SK-N-SH (cell line): ENCODE results near the gene JPH3. TPM values are rescaled to one million over a fixed set of nuclear protein-coding genes. Genes with fewer than 3 reads are reported as not detected.

Experiments used
- CTCF ChIA-PET: fragments of 300-600, 350-600 bp; formaldehyde crosslinking; extraction: SDS; loops from one replicate; lab custom pipeline; 2021; lab: Yijun Ruan, JAX
- POLR2A ChIA-PET: fragments of 350-600 bp; sonication (Branson Sonifier 250); formaldehyde crosslinking; extraction: SDS; loops from one replicate; lab custom pipeline; 2020; ENCODE audit warnings: antibody characterized with exemption, inconsistent platforms; lab: Yijun Ruan, JAX
- DNase-seq: peaks from one replicate; pipeline ENCODE4 v3.0.0; 2012
- H2AFZ ChIP-seq: fragments of 200-600 bp; sonication (generic); 2 replicates; pipeline ENCODE4 v1.8.1; 2016; ENCODE audit warnings: antibody characterized with exemption, mild to moderate bottlenecking, low read depth
- H3F3A ChIP-seq: fragments of 200-600 bp; sonication (generic); replicated peaks from 2 replicates; pipeline ENCODE3; 2016; ENCODE audit warnings: antibody characterized with exemption, mild to moderate bottlenecking; ENCODE audit not compliant: insufficient read depth
- H3K27ac ChIP-seq, 2 experiments: fragments of 200-500 bp in 1 of 2; fragments of 200-600 bp in 1 of 2; sonication (Bioruptor generic) in 1 of 2; sonication (generic), shearing (Covaris generic) in 1 of 2; 2 replicates each; pipeline versions ENCODE4 v1.5.1 to v1.6.1; 2014 to 2016; ENCODE audit warnings: low read depth in 2 of 2, inconsistent platforms in 1 of 2, low read length in 1 of 2, mild to moderate bottlenecking in 1 of 2, mixed read lengths in 1 of 2
- H3K27me3 ChIP-seq: fragments of 200-600 bp; sonication (generic), shearing (Covaris generic); 2 replicates; pipeline ENCODE4 v1.6.1; 2016; ENCODE audit warnings: mixed run types; ENCODE audit not compliant: insufficient read depth
- H3K36me3 ChIP-seq, 2 experiments: fragments of 200-500 bp in 1 of 2; fragments of 200-600 bp in 1 of 2; sonication (Bioruptor generic) in 1 of 2; sonication (generic) in 1 of 2; replicated peaks in 1 of 2; 2 replicates each; pipeline versions ENCODE3 to v1.5.1; 2014 to 2016; ENCODE audit warnings: low read length in 1 of 2, mild to moderate bottlenecking in 1 of 2; ENCODE audit not compliant: insufficient read depth in 2 of 2, control insufficient read depth in 1 of 2
- H3K4me1 ChIP-seq, 2 experiments: fragments of 200-500 bp in 1 of 2; fragments of 200-600 bp in 1 of 2; sonication (Bioruptor generic) in 1 of 2; sonication (generic), shearing (Covaris generic) in 1 of 2; 2 replicates each; pipeline versions ENCODE4 v1.5.1 to v1.6.1; 2014 to 2016; ENCODE audit warnings: low read depth in 1 of 2, low read length in 1 of 2, mixed run types in 1 of 2; ENCODE audit not compliant: insufficient read depth in 2 of 2, control insufficient read depth in 1 of 2
- H3K4me2 ChIP-seq: fragments of 200-600 bp; sonication (generic), shearing (Covaris generic); 2 replicates; pipeline ENCODE4 v1.6.1; 2017; ENCODE audit warnings: mixed run types
- H3K4me3 ChIP-seq, 2 experiments: fragments of 200-500 bp in 1 of 2; fragments of 200-600 bp in 1 of 2; sonication (Bioruptor generic) in 1 of 2; sonication (generic), shearing (Covaris generic) in 1 of 2; 2 replicates each; pipeline versions ENCODE4 v1.5.1 to v1.8.1; 2014 to 2016; ENCODE audit warnings: low read depth in 2 of 2, inconsistent platforms in 1 of 2, low read length in 1 of 2, mild to moderate bottlenecking in 1 of 2, mixed read lengths in 1 of 2, moderate library complexity in 1 of 2
- H3K79me2 ChIP-seq: fragments of 200-600 bp; sonication (generic); 2 replicates; pipeline ENCODE4 v1.8.1; 2017; ENCODE audit warnings: mild to moderate bottlenecking; ENCODE audit not compliant: insufficient read depth
- H3K9ac ChIP-seq: fragments of 200-600 bp; sonication (generic); 2 replicates; pipeline ENCODE4 v1.6.1; 2017; ENCODE audit warnings: mixed run types
- H3K9me2 ChIP-seq: fragments of 200-600 bp; sonication (generic); 2 replicates; pipeline ENCODE4 v1.6.1; 2017; ENCODE audit warnings: mixed run types
- H3K9me3 ChIP-seq: fragments of 200-600 bp; sonication (generic); 2 replicates; pipeline ENCODE4 v1.6.1; 2017; ENCODE audit warnings: mixed run types, mild to moderate bottlenecking, moderate library complexity
- H4K20me1 ChIP-seq: fragments of 200-600 bp; sonication (generic); 2 replicates; pipeline ENCODE4 v1.6.1; 2017; ENCODE audit warnings: mild to moderate bottlenecking, mixed run types; ENCODE audit not compliant: insufficient read depth
- ELF1 ChIP-seq: IDR thresholded peaks from 2 replicates; pipeline ENCODE4 v1.4.0; 2012
- FOXJ3 ChIP-seq: sonication (generic); formaldehyde crosslinking; IDR thresholded peaks from 2 replicates; pipeline ENCODE4 v1.5.1; 2020; ENCODE audit warnings: mild to moderate bottlenecking, missing genetic modification reagents
- FOXM1 ChIP-seq: IDR thresholded peaks from 2 replicates; pipeline ENCODE4 v1.4.0; 2012; ENCODE audit warnings: low read depth, mild to moderate bottlenecking
- GABPA ChIP-seq: IDR thresholded peaks from 2 replicates; pipeline ENCODE4 v1.4.0; 2012; ENCODE audit warnings: low read depth, mild to moderate bottlenecking
- GATA2 ChIP-seq: sonication (generic); formaldehyde crosslinking; IDR thresholded peaks from 2 replicates; pipeline ENCODE4 v1.5.0; 2020; ENCODE audit warnings: mild to moderate bottlenecking, missing genetic modification reagents
- NRF1 ChIP-seq: IDR thresholded peaks from 2 replicates; pipeline ENCODE4 v1.6.1; 2012; ENCODE audit warnings: low read depth, mild to moderate bottlenecking, low read length
- RAD21 ChIP-seq: IDR thresholded peaks from 2 replicates; pipeline ENCODE4 v1.6.1; 2012; ENCODE audit warnings: mild to moderate bottlenecking, low read length
- RCOR1 ChIP-seq: fragments of 150-350 bp; IDR thresholded peaks from 2 replicates; pipeline ENCODE4 v1.6.1; 2017; ENCODE audit warnings: antibody characterized with exemption, low read length
- RFX5 ChIP-seq: IDR thresholded peaks from 2 replicates; pipeline ENCODE4 v1.6.1; 2012; ENCODE audit warnings: mild to moderate bottlenecking, improper control_type of control experiment, low read length
- SIN3A ChIP-seq: IDR thresholded peaks from 2 replicates; pipeline ENCODE4 v1.6.1; 2012; ENCODE audit warnings: low read depth, mild to moderate bottlenecking, low read length, moderate library complexity, borderline replicate concordance
- SMC3 ChIP-seq: IDR thresholded peaks from 2 replicates; pipeline ENCODE4 v1.6.1; 2012; ENCODE audit warnings: low read depth, low read length, improper control_type of control experiment
- TAF1 ChIP-seq: IDR thresholded peaks from 2 replicates; pipeline ENCODE4 v1.6.1; 2012; ENCODE audit warnings: low read depth, mild to moderate bottlenecking, low read length, moderate library complexity, borderline replicate concordance
- TCF12 ChIP-seq: IDR thresholded peaks from 2 replicates; pipeline ENCODE4 v1.4.0; 2012
- YY1 ChIP-seq: IDR thresholded peaks from 2 replicates; pipeline ENCODE4 v1.4.0; 2012; ENCODE audit warnings: low read depth, mild to moderate bottlenecking
- WGBS: methylation state at CpG from one replicate; pipeline ENCODE4 v1.1.6; 2017; ENCODE audit warnings: low lambda C conversion rate; 5-methylcytosine and 5-hydroxymethylcytosine counted together
- polyA plus RNA-seq, 3 experiments: library from polyadenylated mRNA; depleted of rRNA; stranded (reverse); fragments of >200 nt; gene quantifications; 2 replicates each; pipeline ENCODE4 v1.2.3, GENCODE V29; 2012
- TF ChIP-seq, protein P1 (sequence below): IDR thresholded peaks from 2 replicates; pipeline ENCODE4 v1.4.0; 2012; ENCODE audit warnings: low read depth, borderline replicate concordance
- TF ChIP-seq, protein P2 (sequence below): IDR thresholded peaks from 2 replicates; pipeline ENCODE4 v1.4.0; 2012; ENCODE audit warnings: low read depth, borderline replicate concordance
- TF ChIP-seq, protein P3 (sequence below): IDR thresholded peaks from 2 replicates; pipeline ENCODE4 v1.4.0; 2012; ENCODE audit warnings: low read depth
- TF ChIP-seq, protein P4 (sequence below): IDR thresholded peaks from 2 replicates; pipeline ENCODE4 v1.6.1; 2012; ENCODE audit warnings: mild to moderate bottlenecking, low read depth, low read length, moderate library complexity

The JPH3 gene
- polyA plus RNA-seq, 1 of the 3 experiments (the other 2 are of a cell fraction): 0.25 TPM

DNA sequence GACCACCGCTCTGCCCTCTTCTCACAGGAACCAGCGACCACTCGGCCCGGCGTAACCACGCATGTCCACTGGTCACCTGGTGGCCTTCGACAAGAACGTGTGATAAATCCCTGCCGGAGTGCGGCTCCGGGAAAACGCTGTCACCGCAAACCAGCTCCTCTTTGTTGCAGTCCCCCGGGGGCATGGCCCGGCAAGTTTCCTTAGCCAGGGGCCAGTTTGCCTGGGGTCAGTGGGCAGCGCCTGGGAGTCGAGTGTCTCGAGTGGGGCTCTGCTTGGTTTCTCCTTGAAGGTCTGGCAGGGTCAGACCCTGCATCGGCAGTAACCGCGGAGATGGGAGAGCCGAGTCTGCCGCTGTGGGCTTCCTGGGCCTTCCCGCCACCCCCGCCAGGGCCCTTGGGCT, 52.5 kb downstream of the JPH3 start:
- Histone ChIP-seq H3K4me3 (no peak overlapping the region), H2AFZ (no peak overlapping the region), H3K9me3 (no peaks in the 10 kb centered on the region), H3K4me2 (no peak overlapping the region), H3K79me2 (no peaks in the 10 kb centered on the region), H3F3A (no peaks in the 10 kb centered on the region)
- DNase-seq: no peak
- POLR2A ChIA-PET: no interaction called here
- WGBS: 77% methylated on average over 17 of the region's 25 CpGs
- TF ChIP-seq ELF1: no peak
- TF ChIP-seq, protein P1, sequence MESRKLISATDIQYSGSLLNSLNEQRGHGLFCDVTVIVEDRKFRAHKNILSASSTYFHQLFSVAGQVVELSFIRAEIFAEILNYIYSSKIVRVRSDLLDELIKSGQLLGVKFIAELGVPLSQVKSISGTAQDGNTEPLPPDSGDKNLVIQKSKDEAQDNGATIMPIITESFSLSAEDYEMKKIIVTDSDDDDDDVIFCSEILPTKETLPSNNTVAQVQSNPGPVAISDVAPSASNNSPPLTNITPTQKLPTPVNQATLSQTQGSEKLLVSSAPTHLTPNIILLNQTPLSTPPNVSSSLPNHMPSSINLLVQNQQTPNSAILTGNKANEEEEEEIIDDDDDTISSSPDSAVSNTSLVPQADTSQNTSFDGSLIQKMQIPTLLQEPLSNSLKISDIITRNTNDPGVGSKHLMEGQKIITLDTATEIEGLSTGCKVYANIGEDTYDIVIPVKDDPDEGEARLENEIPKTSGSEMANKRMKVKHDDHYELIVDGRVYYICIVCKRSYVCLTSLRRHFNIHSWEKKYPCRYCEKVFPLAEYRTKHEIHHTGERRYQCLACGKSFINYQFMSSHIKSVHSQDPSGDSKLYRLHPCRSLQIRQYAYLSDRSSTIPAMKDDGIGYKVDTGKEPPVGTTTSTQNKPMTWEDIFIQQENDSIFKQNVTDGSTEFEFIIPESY: no peak
- TF ChIP-seq, all 33 proteins: peak for 0
- Histone ChIP-seq H3K9ac (no peak overlapping the region), H3K27ac (no peak overlapping the region), H4K20me1 (no peaks in the 10 kb centered on the region), H3K9me2 (no peaks in the 10 kb centered on the region), H3K27me3 (peaks cover 6% of the 10 kb centered on the region), H3K4me1 (peaks cover 0 to 7% of the 10 kb centered on the region in 2 experiments; a peak in 1 of 4 replicates), H3K36me3 (no peaks in the 10 kb centered on the region)
- CTCF ChIA-PET: interaction anchor here (2.0 to 3.1 kb wide), 2 partner anchors 19 to 114 kb away, joined by 7 to 18 read pairs; no protein-coding TSS in a partner anchor

DNA sequence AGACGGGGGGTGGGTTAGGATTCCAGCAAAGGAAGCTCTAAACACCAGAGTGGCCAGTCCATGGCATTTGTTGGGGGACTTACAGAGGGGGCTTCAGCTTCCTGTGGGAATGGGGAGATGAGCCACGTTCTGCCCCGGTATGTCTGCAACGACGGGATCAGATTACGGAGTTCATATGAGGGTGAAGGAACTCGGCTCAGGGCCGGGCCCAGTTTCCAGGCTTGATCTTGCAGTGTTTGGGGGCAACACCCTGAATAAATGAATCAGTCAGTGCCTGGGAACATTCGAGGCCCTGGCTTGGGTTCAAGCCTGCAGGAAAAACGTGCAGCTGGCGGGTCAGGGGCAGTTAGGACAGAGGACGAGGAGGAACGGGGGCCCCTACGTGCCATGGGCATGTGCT, 54.0 kb downstream of the JPH3 start:
- ChIA-PET CTCF (interaction anchor here (1.1 kb wide), 1 partner anchor 12 kb away, joined by 5 read pairs; no protein-coding TSS in a partner anchor), POLR2A (no interaction called here)
- no peak for DNase-seq
- no peaks in the 10 kb centered on the region for H3K36me3 ChIP-seq
- no peak overlapping the region for H3K9ac ChIP-seq
- no peak overlapping the region for H3K4me2 ChIP-seq
- H4K20me1 ChIP-seq: no peaks in the 10 kb centered on the region
- H3K4me1 ChIP-seq: peaks cover 0 to 7% of the 10 kb centered on the region in 2 experiments; a peak in 1 of 4 replicates
- H3K79me2 ChIP-seq: no peaks in the 10 kb centered on the region
- no peaks in the 10 kb centered on the region for H3F3A ChIP-seq
- no peak overlapping the region for H2AFZ ChIP-seq
- H3K9me3 ChIP-seq: no peaks in the 10 kb centered on the region
- H3K9me2 ChIP-seq: no peaks in the 10 kb centered on the region
- no peaks in the 10 kb centered on the region for H3K27me3 ChIP-seq
- H3K4me3 ChIP-seq: no peak overlapping the region
- H3K27ac ChIP-seq: no peak overlapping the region
- WGBS: 60% methylated on average over 14 of the region's 14 CpGs
- TF ChIP-seq, protein P2, sequence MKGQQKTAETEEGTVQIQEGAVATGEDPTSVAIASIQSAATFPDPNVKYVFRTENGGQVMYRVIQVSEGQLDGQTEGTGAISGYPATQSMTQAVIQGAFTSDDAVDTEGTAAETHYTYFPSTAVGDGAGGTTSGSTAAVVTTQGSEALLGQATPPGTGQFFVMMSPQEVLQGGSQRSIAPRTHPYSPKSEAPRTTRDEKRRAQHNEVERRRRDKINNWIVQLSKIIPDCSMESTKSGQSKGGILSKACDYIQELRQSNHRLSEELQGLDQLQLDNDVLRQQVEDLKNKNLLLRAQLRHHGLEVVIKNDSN: no peak
- TF ChIP-seq SMC3: no peak
- no peak for TF ChIP-seq TAF1
- no peak for TF ChIP-seq NRF1
- no peak for TF ChIP-seq FOXM1
- no peak for TF ChIP-seq FOXJ3
- TF ChIP-seq RAD21: no peak
- TF ChIP-seq, protein P3, sequence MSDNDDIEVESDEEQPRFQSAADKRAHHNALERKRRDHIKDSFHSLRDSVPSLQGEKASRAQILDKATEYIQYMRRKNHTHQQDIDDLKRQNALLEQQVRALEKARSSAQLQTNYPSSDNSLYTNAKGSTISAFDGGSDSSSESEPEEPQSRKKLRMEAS: no peak
- no peak for TF ChIP-seq GABPA
- no peak for TF ChIP-seq GATA2 (CRISPR knock-in tag)
- TF ChIP-seq YY1: no peak
- TF ChIP-seq, protein P4, sequence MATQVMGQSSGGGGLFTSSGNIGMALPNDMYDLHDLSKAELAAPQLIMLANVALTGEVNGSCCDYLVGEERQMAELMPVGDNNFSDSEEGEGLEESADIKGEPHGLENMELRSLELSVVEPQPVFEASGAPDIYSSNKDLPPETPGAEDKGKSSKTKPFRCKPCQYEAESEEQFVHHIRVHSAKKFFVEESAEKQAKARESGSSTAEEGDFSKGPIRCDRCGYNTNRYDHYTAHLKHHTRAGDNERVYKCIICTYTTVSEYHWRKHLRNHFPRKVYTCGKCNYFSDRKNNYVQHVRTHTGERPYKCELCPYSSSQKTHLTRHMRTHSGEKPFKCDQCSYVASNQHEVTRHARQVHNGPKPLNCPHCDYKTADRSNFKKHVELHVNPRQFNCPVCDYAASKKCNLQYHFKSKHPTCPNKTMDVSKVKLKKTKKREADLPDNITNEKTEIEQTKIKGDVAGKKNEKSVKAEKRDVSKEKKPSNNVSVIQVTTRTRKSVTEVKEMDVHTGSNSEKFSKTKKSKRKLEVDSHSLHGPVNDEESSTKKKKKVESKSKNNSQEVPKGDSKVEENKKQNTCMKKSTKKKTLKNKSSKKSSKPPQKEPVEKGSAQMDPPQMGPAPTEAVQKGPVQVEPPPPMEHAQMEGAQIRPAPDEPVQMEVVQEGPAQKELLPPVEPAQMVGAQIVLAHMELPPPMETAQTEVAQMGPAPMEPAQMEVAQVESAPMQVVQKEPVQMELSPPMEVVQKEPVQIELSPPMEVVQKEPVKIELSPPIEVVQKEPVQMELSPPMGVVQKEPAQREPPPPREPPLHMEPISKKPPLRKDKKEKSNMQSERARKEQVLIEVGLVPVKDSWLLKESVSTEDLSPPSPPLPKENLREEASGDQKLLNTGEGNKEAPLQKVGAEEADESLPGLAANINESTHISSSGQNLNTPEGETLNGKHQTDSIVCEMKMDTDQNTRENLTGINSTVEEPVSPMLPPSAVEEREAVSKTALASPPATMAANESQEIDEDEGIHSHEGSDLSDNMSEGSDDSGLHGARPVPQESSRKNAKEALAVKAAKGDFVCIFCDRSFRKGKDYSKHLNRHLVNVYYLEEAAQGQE: no peak
- TF ChIP-seq RCOR1: no peak
- no peak for TF ChIP-seq SIN3A
- TF ChIP-seq RFX5: no peak
- no peak for TF ChIP-seq TCF12
